WTC11 (cell line): ENCODE data around the gene PRDX2. TPM values are rescaled to one million over a fixed set of nuclear protein-coding genes. Genes with fewer than 3 reads are reported as not detected.

Experiments
- ATAC-seq: fragments of 200-7000 bp; cut with Tn5 transposase; 2 replicates; pipeline ENCODE4 v1.10.0; 2021; ENCODE audit warnings: mild to moderate bottlenecking, moderate library complexity
- CTCF ChIA-PET: fragments of 300-600 bp; sonication (Branson Sonifier 250); formaldehyde crosslinking; loops from one replicate; lab custom pipeline; 2021; ENCODE audit warnings: antibody characterized with exemption; lab: Charles Lee
- POLR2A ChIA-PET: fragments of 350-600 bp; sonication (Branson Sonifier 250); formaldehyde crosslinking; loops from one replicate; lab custom pipeline; 2021; ENCODE audit warnings: antibody characterized with exemption; lab: Charles Lee
- DNase-seq: peaks from one replicate; pipeline ENCODE4 v3.0.0; 2021; ENCODE audit warnings: low spot score
- H3K27ac Mint-ChIP-seq: 2 replicates; pipeline ENCODE4 v1.8.0; 2021; ENCODE audit warnings: mixed read lengths
- H3K27me3 Mint-ChIP-seq: 2 replicates; pipeline ENCODE4 v1.8.0; 2021; ENCODE audit warnings: low read depth, mild to moderate bottlenecking, moderate library complexity, mixed read lengths
- H3K36me3 Mint-ChIP-seq: 2 replicates; pipeline ENCODE4 v1.8.0; 2021; ENCODE audit warnings: mixed read lengths
- H3K4me1 Mint-ChIP-seq: 2 replicates; pipeline ENCODE4 v1.8.0; 2022; ENCODE audit warnings: mixed read lengths
- H3K4me3 Mint-ChIP-seq: 2 replicates; pipeline ENCODE4 v1.8.0; 2021; ENCODE audit warnings: mild to moderate bottlenecking, moderate library complexity, mixed read lengths
- H3K9me3 Mint-ChIP-seq: 2 replicates; pipeline ENCODE4 v1.8.0; 2021; ENCODE audit warnings: mixed read lengths
- CBFB ChIP-seq: sonication (generic); formaldehyde crosslinking; IDR thresholded peaks from 2 replicates; pipeline ENCODE4 v1.8.1; 2022; ENCODE audit warnings: mild to moderate bottlenecking, low read depth, missing genetic modification reagents
- GRHL2 ChIP-seq: fragments of 250-450 bp; sonication (Bioruptor Pico); IDR thresholded peaks from 2 replicates; pipeline ENCODE4 v1.8.0; 2022; ENCODE audit warnings: mild to moderate bottlenecking, moderate library complexity; ENCODE audit not compliant: insufficient replicate concordance, severe bottlenecking
- NR2C2 ChIP-seq: sonication (generic); formaldehyde crosslinking; IDR thresholded peaks from 2 replicates; pipeline ENCODE4 v1.8.0; 2022; ENCODE audit warnings: mild to moderate bottlenecking, missing genetic modification reagents
- NR3C1 ChIP-seq: sonication (generic); formaldehyde crosslinking; conservative IDR thresholded peaks from 2 replicates; pipeline ENCODE4 v1.8.1; 2023; ENCODE audit warnings: low read depth, mild to moderate bottlenecking, missing genetic modification reagents
- OVOL2 ChIP-seq: fragments of 250-450 bp; sonication (Bioruptor Pico); IDR thresholded peaks from 2 replicates; pipeline ENCODE4 v1.9.0; 2021; ENCODE audit warnings: mild to moderate bottlenecking, borderline replicate concordance
- TEAD4 ChIP-seq: sonication (generic); formaldehyde crosslinking; IDR thresholded peaks from 2 replicates; pipeline ENCODE4 v1.8.0; 2022; ENCODE audit warnings: mild to moderate bottlenecking, missing genetic modification reagents
- TP53 ChIP-seq: sonication (generic); formaldehyde crosslinking; IDR thresholded peaks from 2 replicates; pipeline ENCODE4 v1.8.1; 2023; ENCODE audit warnings: mild to moderate bottlenecking, missing genetic modification reagents
- ZNF121 ChIP-seq: sonication (generic); formaldehyde crosslinking; IDR thresholded peaks from 2 replicates; pipeline ENCODE4 v1.8.0; 2023; ENCODE audit warnings: missing genetic modification reagents
- ZNF263 ChIP-seq: sonication (generic); formaldehyde crosslinking; IDR thresholded peaks from 2 replicates; pipeline ENCODE4 v1.8.1; 2022; ENCODE audit warnings: low read depth, mild to moderate bottlenecking, moderate library complexity, missing genetic modification reagents
- ZNF416 ChIP-seq: fragments of 250-450 bp; sonication (Bioruptor Pico); IDR thresholded peaks from 2 replicates; pipeline ENCODE4 v1.9.0; 2021; ENCODE audit warnings: mild to moderate bottlenecking, inconsistent platforms
- total RNA-seq: library from RNA; stranded (reverse); gene quantifications from 3 replicates; pipeline ENCODE4 v1.2.3, GENCODE V29; 2021
- TF ChIP-seq, protein P1 (sequence below): fragments of 200-600 bp; IDR thresholded peaks from 2 replicates; pipeline ENCODE4 v1.8.0; 2022; ENCODE audit warnings: antibody characterized with exemption
- TF ChIP-seq, protein P2 (sequence below): sonication (generic); formaldehyde crosslinking; conservative IDR thresholded peaks from 2 replicates; pipeline ENCODE4 v1.8.1; 2023; ENCODE audit warnings: mild to moderate bottlenecking, low read depth, missing genetic modification reagents, moderate library complexity
- TF ChIP-seq, protein P3 (sequence below): sonication (generic); formaldehyde crosslinking; IDR thresholded peaks from 2 replicates; pipeline ENCODE4 v1.8.0; 2022; ENCODE audit warnings: mild to moderate bottlenecking, missing genetic modification reagents
- TF ChIP-seq, protein P4 (sequence below): sonication (generic); formaldehyde crosslinking; IDR thresholded peaks from 2 replicates; pipeline ENCODE4 v1.8.1; 2022; ENCODE audit warnings: mild to moderate bottlenecking, missing genetic modification reagents, moderate library complexity, borderline replicate concordance
- TF ChIP-seq, protein P5 (sequence below): sonication (generic); formaldehyde crosslinking; IDR thresholded peaks from 2 replicates; pipeline ENCODE4 v1.8.1; 2023; ENCODE audit warnings: mild to moderate bottlenecking, missing genetic modification reagents, moderate library complexity
- TF ChIP-seq, protein P6 (sequence below): fragments of 250-450 bp; sonication (Bioruptor Pico); IDR thresholded peaks from 2 replicates; pipeline ENCODE4 v1.9.0; 2021; ENCODE audit warnings: moderate library complexity, mild to moderate bottlenecking, inconsistent platforms, borderline replicate concordance
- TF ChIP-seq, protein P7 (sequence below): fragments of 250-450 bp; sonication (Bioruptor Pico); IDR thresholded peaks from 2 replicates; pipeline ENCODE4 v1.8.0; 2021; ENCODE audit warnings: mild to moderate bottlenecking

The PRDX2 gene
- total RNA-seq, 1 experiment from 2014 or later = 378 TPM

DNA sequence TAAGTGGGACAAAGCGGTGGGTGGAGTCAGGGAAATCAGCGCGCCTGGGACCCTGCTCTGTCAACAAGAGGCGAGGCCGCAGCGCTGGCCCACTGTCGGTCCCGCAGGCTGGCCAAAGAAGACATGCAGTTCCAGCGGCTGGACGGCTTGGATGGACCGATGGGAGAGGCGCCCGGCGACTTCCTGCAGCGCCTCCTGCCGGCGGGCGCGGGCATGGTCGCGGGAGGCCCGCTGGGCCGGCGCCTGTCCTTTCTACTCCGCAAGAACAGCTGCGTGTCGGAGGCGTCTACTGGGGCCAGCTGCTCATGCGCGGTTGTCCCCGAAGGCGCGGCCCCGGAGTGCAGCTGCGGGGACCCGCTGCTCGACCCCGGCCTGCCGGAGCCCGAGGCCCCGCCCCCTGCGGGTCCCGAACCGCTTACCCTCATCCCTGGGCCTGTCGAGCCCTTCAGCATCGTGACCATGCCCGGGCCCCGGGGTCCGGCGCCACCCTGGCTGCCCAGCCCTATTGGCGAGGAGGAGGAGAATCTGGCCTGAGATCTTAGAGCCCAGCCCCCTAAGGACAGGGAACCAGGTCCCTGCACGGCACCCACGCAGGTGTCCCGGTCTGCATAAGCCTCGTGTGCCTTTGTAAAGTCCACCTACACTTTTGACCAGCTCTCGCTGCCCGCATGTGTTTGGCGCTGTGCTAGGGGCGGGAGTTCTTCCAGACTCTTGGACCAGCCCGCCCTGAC is 43.9 kb downstream of the PRDX2 start (continued):
- TF ChIP-seq, protein P1, sequence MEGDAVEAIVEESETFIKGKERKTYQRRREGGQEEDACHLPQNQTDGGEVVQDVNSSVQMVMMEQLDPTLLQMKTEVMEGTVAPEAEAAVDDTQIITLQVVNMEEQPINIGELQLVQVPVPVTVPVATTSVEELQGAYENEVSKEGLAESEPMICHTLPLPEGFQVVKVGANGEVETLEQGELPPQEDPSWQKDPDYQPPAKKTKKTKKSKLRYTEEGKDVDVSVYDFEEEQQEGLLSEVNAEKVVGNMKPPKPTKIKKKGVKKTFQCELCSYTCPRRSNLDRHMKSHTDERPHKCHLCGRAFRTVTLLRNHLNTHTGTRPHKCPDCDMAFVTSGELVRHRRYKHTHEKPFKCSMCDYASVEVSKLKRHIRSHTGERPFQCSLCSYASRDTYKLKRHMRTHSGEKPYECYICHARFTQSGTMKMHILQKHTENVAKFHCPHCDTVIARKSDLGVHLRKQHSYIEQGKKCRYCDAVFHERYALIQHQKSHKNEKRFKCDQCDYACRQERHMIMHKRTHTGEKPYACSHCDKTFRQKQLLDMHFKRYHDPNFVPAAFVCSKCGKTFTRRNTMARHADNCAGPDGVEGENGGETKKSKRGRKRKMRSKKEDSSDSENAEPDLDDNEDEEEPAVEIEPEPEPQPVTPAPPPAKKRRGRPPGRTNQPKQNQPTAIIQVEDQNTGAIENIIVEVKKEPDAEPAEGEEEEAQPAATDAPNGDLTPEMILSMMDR = peak; percentile 96

DNA sequence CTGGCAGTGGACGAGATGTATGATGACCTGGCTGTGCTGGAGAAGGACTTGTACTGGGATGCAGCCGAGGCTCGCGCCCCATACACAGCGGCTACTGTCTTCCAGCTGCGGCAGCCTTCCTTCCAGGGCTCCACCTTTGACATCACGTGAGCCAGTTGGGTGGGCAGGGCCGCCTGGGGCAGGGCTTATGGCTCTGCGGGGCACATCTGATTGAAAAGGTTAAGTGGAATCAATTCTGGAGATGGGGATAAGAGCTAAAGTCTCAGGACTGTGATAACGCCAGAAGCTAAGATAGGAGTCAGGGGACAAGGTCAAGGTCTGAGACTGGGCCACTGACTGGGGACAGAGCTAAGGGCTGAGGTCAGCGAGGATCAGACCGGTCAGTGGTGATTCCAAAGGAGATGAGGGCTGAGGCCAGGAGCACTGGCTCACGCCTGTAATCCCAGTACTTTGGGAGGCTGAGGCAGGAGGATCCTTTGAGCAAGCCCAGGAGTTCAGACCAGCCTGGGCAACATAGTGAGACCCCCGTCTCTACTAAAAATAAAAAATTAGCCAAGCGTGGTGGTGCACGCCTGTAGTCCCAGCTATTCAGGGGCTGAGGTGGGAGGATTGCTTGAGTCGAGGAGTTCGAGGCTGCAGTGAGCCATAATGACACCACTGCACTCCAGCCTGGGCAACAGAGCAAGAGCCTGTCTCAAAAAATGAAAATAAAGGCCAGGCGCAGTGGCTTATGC is 45.3 kb downstream of the PRDX2 start:
- DNase-seq = no peak
- TF ChIP-seq ZNF121 (peak; percentile 46; the same call in 1 of the 2 replicates), ZNF263 (CRISPR knock-in tag) (no peak)
- TF ChIP-seq, all 79 proteins: peak for 1
- no peak overlapping the region for H3K4me3 Mint-ChIP-seq
- ATAC-seq = no peak
- ChIA-PET CTCF (interaction anchor here (1.2 to 2.4 kb wide), 5 partner anchors 10 to 92 kb away, joined by 4 to 24 read pairs (median 6); no protein-coding TSS in a partner anchor), POLR2A (no interaction called here)
- H3K4me1 Mint-ChIP-seq = peaks cover 7% of the 10 kb centered on the region
- no peak overlapping the region for H3K27ac Mint-ChIP-seq
- no peaks in the 10 kb centered on the region for H3K36me3 Mint-ChIP-seq
- H3K9me3 Mint-ChIP-seq = no peaks in the 10 kb centered on the region
- H3K27me3 Mint-ChIP-seq = peaks cover 28% of the 10 kb centered on the region

DNA sequence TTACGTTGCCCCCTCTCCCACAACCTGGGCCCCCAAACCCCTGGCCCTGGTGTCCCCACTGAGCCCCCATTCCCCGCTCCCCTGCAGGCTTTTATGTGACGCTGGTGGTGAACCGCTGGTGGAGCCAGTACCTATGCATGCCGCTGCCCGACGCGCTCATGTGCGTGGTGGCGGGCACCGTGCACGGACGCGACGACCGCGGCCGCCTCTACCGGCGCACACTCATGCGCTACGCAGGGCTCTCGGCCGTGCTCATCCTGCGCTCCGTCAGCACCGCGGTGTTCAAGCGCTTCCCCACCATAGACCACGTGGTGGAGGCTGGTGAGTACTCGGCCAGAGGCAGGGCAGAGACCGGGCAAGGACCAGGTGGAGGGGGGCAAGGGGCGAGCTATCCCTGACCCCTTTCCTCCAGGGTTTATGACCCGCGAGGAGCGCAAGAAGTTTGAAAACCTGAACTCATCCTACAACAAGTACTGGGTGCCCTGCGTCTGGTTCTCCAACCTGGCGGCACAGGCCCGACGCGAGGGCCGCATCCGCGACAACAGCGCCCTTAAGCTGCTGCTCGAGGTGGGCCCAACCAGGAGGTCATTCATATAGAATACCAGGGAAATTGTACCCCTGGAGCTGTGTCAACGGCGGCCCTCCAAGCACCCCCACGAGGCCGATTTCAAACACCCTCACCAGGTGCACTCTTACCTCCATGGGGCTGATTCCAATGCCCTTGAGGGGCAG is 47.0 kb downstream of the PRDX2 start:
- Mint-ChIP-seq H3K9me3 (no peaks in the 10 kb centered on the region), H3K4me1 (peaks cover 15% of the 10 kb centered on the region), H3K4me3 (no peak overlapping the region), H3K36me3 (no peaks in the 10 kb centered on the region), H3K27ac (no peak overlapping the region), H3K27me3 (peaks cover 44% of the 10 kb centered on the region)
- CTCF ChIA-PET = interaction anchor here (1.1 to 2.4 kb wide), 6 partner anchors 11 to 93 kb away, joined by 3 to 7 read pairs (median 5); no protein-coding TSS in a partner anchor
- ATAC-seq (no peak), DNase-seq (no peak)
- TF ChIP-seq ZNF263 (CRISPR knock-in tag) (no peak), OVOL2 (CRISPR knock-in tag) (no peak), ZNF416 (CRISPR knock-in tag) (no peak), NR2C2 (CRISPR knock-in tag) (no peak), NR3C1 (no peak), TP53 (CRISPR knock-in tag) (no peak), GRHL2 (CRISPR knock-in tag) (no peak), TEAD4 (no peak), CBFB (CRISPR knock-in tag) (no peak)
- TF ChIP-seq, protein P2, sequence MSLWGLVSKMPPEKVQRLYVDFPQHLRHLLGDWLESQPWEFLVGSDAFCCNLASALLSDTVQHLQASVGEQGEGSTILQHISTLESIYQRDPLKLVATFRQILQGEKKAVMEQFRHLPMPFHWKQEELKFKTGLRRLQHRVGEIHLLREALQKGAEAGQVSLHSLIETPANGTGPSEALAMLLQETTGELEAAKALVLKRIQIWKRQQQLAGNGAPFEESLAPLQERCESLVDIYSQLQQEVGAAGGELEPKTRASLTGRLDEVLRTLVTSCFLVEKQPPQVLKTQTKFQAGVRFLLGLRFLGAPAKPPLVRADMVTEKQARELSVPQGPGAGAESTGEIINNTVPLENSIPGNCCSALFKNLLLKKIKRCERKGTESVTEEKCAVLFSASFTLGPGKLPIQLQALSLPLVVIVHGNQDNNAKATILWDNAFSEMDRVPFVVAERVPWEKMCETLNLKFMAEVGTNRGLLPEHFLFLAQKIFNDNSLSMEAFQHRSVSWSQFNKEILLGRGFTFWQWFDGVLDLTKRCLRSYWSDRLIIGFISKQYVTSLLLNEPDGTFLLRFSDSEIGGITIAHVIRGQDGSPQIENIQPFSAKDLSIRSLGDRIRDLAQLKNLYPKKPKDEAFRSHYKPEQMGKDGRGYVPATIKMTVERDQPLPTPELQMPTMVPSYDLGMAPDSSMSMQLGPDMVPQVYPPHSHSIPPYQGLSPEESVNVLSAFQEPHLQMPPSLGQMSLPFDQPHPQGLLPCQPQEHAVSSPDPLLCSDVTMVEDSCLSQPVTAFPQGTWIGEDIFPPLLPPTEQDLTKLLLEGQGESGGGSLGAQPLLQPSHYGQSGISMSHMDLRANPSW = no peak
- TF ChIP-seq, protein P3, sequence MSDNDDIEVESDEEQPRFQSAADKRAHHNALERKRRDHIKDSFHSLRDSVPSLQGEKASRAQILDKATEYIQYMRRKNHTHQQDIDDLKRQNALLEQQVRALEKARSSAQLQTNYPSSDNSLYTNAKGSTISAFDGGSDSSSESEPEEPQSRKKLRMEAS (CRISPR knock-in tag) = no peak
- TF ChIP-seq, protein P1 = no peak
- TF ChIP-seq, protein P4, sequence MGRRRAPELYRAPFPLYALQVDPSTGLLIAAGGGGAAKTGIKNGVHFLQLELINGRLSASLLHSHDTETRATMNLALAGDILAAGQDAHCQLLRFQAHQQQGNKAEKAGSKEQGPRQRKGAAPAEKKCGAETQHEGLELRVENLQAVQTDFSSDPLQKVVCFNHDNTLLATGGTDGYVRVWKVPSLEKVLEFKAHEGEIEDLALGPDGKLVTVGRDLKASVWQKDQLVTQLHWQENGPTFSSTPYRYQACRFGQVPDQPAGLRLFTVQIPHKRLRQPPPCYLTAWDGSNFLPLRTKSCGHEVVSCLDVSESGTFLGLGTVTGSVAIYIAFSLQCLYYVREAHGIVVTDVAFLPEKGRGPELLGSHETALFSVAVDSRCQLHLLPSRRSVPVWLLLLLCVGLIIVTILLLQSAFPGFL = no peak
- TF ChIP-seq, protein P5, sequence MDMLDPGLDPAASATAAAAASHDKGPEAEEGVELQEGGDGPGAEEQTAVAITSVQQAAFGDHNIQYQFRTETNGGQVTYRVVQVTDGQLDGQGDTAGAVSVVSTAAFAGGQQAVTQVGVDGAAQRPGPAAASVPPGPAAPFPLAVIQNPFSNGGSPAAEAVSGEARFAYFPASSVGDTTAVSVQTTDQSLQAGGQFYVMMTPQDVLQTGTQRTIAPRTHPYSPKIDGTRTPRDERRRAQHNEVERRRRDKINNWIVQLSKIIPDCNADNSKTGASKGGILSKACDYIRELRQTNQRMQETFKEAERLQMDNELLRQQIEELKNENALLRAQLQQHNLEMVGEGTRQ (CRISPR knock-in tag) = no peak
- TF ChIP-seq, protein P6, sequence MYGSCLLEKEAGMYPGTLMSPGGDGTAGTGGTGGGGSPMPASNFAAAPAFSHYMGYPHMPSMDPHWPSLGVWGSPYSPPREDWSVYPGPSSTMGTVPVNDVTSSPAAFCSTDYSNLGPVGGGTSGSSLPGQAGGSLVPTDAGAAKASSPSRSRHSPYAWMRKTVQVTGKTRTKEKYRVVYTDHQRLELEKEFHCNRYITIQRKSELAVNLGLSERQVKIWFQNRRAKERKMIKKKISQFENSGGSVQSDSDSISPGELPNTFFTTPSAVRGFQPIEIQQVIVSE (CRISPR knock-in tag) = no peak
- TF ChIP-seq, protein P7, sequence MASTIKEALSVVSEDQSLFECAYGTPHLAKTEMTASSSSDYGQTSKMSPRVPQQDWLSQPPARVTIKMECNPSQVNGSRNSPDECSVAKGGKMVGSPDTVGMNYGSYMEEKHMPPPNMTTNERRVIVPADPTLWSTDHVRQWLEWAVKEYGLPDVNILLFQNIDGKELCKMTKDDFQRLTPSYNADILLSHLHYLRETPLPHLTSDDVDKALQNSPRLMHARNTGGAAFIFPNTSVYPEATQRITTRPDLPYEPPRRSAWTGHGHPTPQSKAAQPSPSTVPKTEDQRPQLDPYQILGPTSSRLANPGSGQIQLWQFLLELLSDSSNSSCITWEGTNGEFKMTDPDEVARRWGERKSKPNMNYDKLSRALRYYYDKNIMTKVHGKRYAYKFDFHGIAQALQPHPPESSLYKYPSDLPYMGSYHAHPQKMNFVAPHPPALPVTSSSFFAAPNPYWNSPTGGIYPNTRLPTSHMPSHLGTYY = no peak
- POLR2A ChIA-PET = no interaction called here
